Suprapubic skin (tissue), 4 donors: ENCODE data around the gene SLC48A1. TPM values are rescaled to one million over a fixed set of nuclear protein-coding genes. Genes with fewer than 3 reads are reported as not detected.

Experiments
- DNase-seq, 2 donors: peaks; one replicate each; pipeline ENCODE4 v3.0.0-alpha.2; 2019; ENCODE audit warnings: low spot score in 2 of 2
- H3K27ac ChIP-seq: fragments of 200-600 bp; sonication (generic); one replicate; pipeline ENCODE4 v1.5.1; 2019
- H3K27me3 ChIP-seq: fragments of 200-600 bp; sonication (generic); one replicate; pipeline ENCODE4 v1.5.1; 2019
- H3K36me3 ChIP-seq: fragments of 200-600 bp; sonication (generic); one replicate; pipeline ENCODE4 v1.5.1; 2019
- H3K4me1 ChIP-seq: fragments of 200-600 bp; sonication (generic); one replicate; pipeline ENCODE4 v1.5.1; 2019
- H3K4me3 ChIP-seq: fragments of 200-600 bp; sonication (generic); one replicate; pipeline ENCODE4 v1.5.1; 2019; ENCODE audit warnings: mild to moderate bottlenecking
- H3K9me3 ChIP-seq: fragments of 200-600 bp; sonication (generic); one replicate; pipeline ENCODE4 v1.5.1; 2019
- CTCF ChIP-seq, 2 donors: fragments of 200-600 bp in 1 of 2; fragments of 450-650 bp in 1 of 2; sonication (generic) in 1 of 2; IDR thresholded peaks; one replicate each; pipeline ENCODE4 v1.5.1; 2016 to 2019; ENCODE audit warnings: antibody characterized with exemption in 2 of 2, mild to moderate bottlenecking in 1 of 2, moderate library complexity in 1 of 2
- EP300 ChIP-seq: sonication (generic); formaldehyde crosslinking; IDR thresholded peaks from one replicate; pipeline ENCODE4 v1.6.1; 2017; ENCODE audit warnings: antibody characterized with exemption
- POLR2A ChIP-seq, 2 donors: fragments of 450-650 bp; IDR thresholded peaks; one replicate each; pipeline ENCODE4 v1.6.1; 2017; ENCODE audit warnings: antibody characterized with exemption in 2 of 2, mild to moderate bottlenecking in 2 of 2, moderate library complexity in 2 of 2
- POLR2AphosphoS5 ChIP-seq, 3 donors: sonication (generic); formaldehyde crosslinking; IDR thresholded peaks; one replicate each; pipeline ENCODE4 v1.6.1; 2017; ENCODE audit warnings: antibody characterized with exemption in 3 of 3
- WGBS: methylation state at CpG from one replicate; pipeline ENCODE4 v1.1.5; 2018; 5-methylcytosine and 5-hydroxymethylcytosine counted together
- total RNA-seq, 4 donors: library from RNA; depleted of rRNA; stranded (reverse); fragments of >200 nt; gene quantifications; one replicate each; pipeline ENCODE4 v1.1.0, GENCODE V29; 2016

SLC48A1 gene
- total RNA-seq, 4 donors from 2014 or later: 38.2 to 53.6 (median 44.7) TPM

DNA sequence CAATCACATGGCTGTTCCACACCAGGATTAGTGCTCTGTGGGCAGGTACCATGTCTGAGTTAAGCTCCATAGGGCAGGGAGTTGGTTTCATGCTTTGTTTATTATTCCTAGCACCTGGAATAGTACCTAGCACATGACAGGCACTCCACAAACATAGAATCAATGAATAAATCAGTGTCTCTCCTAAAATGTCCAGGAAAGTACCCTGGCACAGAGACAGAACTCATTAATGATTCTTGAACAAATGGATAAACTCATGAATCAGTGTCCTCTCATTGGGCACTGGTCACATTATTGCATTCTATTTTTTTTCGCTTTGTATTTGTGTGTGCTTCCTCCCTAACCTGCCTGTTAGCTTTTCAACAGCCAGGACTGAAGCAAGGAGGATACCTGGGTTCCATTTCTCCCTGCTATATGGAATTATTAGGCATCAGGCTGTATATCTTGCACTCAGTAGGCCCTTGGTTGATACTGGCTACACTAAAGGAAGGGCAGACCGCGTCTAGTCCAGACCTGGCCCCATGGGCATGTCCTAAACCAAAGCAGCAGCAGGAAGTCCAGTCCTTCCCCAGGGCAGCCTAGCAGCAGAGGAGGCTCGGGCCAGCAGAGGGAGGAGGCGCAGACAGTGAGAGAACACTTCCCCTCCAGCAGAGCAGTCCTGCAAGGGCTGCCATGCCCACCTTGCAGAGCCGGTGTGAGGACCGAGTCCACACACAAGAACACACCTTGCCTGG lies 28.3 kb downstream of the SLC48A1 start:
- Histone ChIP-seq H3K4me1 (peaks cover 73% of the 10 kb centered on the region), H3K27me3 (no peaks in the 10 kb centered on the region), H3K9me3 (no peaks in the 10 kb centered on the region), H3K36me3 (peaks cover 38% of the 10 kb centered on the region), H3K4me3 (no peak overlapping the region), H3K27ac (peak overlapping the region; percentile 51)
- no peak for TF ChIP-seq CTCF (IDR thresholded peaks at IDR 0.05)
- TF ChIP-seq POLR2A (IDR thresholded peaks at IDR 0.05): no peak
- no peak for TF ChIP-seq POLR2AphosphoS5 (IDR thresholded peaks at IDR 0.05)
- no peak for TF ChIP-seq EP300
- WGBS: 55% methylated on average over 6 of the region's 7 CpGs
- no peak for DNase-seq

- H3K4me1 ChIP-seq: peaks cover 78% of the 10 kb centered on the region
- DNase-seq: no peak
- H3K27me3 ChIP-seq: no peaks in the 10 kb centered on the region
- 49% methylated on average over 9 of the region's 9 CpGs for WGBS
- no peak overlapping the region for H3K4me3 ChIP-seq
- peak overlapping the region; percentile 51 for H3K27ac ChIP-seq
- peaks cover 33% of the 10 kb centered on the region for H3K36me3 ChIP-seq
- TF ChIP-seq EP300: no peak
- TF ChIP-seq POLR2A (IDR thresholded peaks at IDR 0.05): no peak
- TF ChIP-seq CTCF (IDR thresholded peaks at IDR 0.05): no peak
- TF ChIP-seq POLR2AphosphoS5 (IDR thresholded peaks at IDR 0.05): no peak
- H3K9me3 ChIP-seq: no peaks in the 10 kb centered on the region
Measured at GRCh38 chr12:47801904-47802246, 28.8 kb downstream of the SLC48A1 start.

DNA sequence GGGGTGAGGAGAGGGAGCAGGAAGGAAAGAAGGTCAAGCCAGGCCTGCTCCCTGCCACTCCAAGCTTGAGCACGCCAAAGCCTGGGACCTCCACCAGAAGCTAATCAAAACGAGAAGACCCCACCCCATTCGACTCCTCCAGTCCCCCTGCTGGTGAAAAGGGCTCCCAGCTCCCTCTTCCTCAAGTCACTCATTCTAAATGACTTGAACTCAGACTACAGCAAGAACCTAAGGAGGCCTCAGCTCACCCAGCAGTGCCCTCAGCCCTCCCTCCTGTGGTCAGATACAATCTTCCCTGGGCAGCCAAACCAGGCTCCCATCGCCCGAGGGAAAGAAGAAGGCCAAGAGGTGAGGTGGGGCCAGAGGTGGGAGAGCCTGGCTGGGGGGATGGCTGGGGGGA lies 29.3 kb downstream of the SLC48A1 start:
- peak in 1 of 2 donors; percentile 61 for DNase-seq
- TF ChIP-seq EP300: no peak
- TF ChIP-seq POLR2AphosphoS5 (IDR thresholded peaks at IDR 0.05): no peak
- TF ChIP-seq CTCF (IDR thresholded peaks at IDR 0.05): peak in 1 of 2 donors; percentile 31
- no peak for TF ChIP-seq POLR2A (IDR thresholded peaks at IDR 0.05)
- H3K4me3 ChIP-seq: no peak overlapping the region
- peaks cover 28% of the 10 kb centered on the region for H3K36me3 ChIP-seq
- WGBS: 41% methylated on average over 4 of the region's 5 CpGs
- H3K4me1 ChIP-seq: peaks cover 83% of the 10 kb centered on the region
- H3K27me3 ChIP-seq: no peaks in the 10 kb centered on the region
- H3K27ac ChIP-seq: peak overlapping the region; percentile 51
- H3K9me3 ChIP-seq: no peaks in the 10 kb centered on the region

DNA sequence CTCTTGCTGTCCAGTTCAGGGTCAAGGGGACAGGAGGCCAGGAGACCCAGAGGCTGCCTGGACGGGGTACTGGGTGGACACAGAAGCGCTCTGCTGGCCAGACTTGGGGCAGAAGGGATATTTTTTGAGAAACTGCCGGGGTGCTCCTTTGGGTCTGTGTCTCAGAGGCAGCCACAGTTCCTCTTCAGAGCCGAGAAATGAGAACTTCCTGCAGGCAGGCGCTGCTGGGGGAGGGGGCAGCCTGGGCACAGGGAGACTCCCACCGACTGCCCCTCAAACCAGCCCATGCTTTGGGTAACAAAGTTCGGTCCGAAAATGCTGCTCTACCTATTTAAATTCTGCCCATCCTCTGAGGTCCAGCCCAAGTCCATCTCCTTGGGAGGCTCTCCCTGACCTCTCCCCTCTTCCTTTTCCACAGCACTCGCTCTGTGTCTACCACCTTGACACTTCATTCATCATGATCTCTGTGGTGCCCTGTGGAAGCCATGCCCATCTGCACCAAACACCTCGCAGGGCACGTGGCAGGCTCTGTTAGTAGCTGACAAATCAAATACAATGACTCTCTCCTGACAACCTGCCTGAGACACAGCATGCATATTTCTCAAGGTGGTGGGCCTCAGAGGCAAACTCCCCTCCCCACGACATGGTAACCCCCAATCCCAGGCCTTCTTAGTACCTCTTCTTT lies 30.3 kb downstream of the SLC48A1 start:
- H3K4me1 ChIP-seq: peaks cover 89% of the 10 kb centered on the region
- DNase-seq: peak in 1 of 2 donors; percentile 61
- peak overlapping the region; percentile 51 for H3K27ac ChIP-seq
- 70% methylated on average over 12 of the region's 12 CpGs for WGBS
- TF ChIP-seq POLR2A (IDR thresholded peaks at IDR 0.05) (no peak), EP300 (no peak), CTCF (IDR thresholded peaks at IDR 0.05) (no peak), POLR2AphosphoS5 (IDR thresholded peaks at IDR 0.05) (no peak)
- no peaks in the 10 kb centered on the region for H3K9me3 ChIP-seq
- peaks cover 18% of the 10 kb centered on the region for H3K36me3 ChIP-seq
- no peak overlapping the region for H3K4me3 ChIP-seq
- no peaks in the 10 kb centered on the region for H3K27me3 ChIP-seq

DNA sequence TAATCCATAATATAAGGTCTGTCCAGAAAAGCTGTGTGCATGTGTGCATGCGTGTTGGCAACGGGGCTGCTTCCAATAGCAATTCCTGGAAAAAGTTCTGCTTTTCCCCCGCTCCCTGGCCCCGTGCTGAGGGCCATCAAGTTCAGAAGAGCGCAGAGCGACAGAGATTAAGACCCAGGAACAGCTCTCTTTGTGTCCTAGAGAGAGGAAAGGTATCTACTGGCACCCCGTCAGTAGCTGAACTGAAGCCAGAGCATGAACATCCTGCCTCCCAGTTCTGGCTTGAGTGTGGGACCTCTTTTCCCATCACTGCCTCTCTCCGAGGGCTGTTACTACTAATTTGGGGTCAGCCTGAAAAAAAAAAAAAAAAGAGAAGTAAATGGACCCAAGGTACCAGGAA lies 31.1 kb downstream of the SLC48A1 start:
- TF ChIP-seq POLR2A (IDR thresholded peaks at IDR 0.05) (no peak), POLR2AphosphoS5 (IDR thresholded peaks at IDR 0.05) (no peak), EP300 (no peak), CTCF (IDR thresholded peaks at IDR 0.05) (no peak)
- WGBS: 56% methylated on average over 8 of the region's 8 CpGs
- Histone ChIP-seq H3K4me1 (peaks cover 97% of the 10 kb centered on the region), H3K4me3 (no peak overlapping the region), H3K27ac (peak overlapping the region; percentile 22), H3K36me3 (peaks cover 10% of the 10 kb centered on the region), H3K27me3 (no peaks in the 10 kb centered on the region), H3K9me3 (no peaks in the 10 kb centered on the region)
- DNase-seq: no peak
